GM12865 (cell line): ENCODE results near the gene TSPEAR.

Experiments
- DNase-seq: peaks from one replicate; pipeline ENCODE4 v3.0.0; 2010; ENCODE audit warnings: low read depth
- H3K4me3 ChIP-seq: 2 replicates; pipeline ENCODE4 v1.5.1; 2011; ENCODE audit warnings: mild to moderate bottlenecking, low read depth, low read length, control low read depth
- CTCF ChIP-seq: IDR thresholded peaks from 2 replicates; pipeline ENCODE4 v1.5.1; 2011; ENCODE audit warnings: low read length, control low read depth, low read depth, inconsistent platforms; ENCODE audit not compliant: insufficient read depth; ENCODE audit errors: missing control alignments

The TSPEAR gene

GRCh38 chr21:44615911-44616590 lies 95.3 kb downstream of the TSPEAR start:
- TF ChIP-seq CTCF = no peak
- no peak overlapping the region for H3K4me3 ChIP-seq
- DNase-seq = no peak

GRCh38 chr21:44615466-44615865 lies 95.9 kb downstream of the TSPEAR start:
- TF ChIP-seq CTCF = no peak
- H3K4me3 ChIP-seq = no peak overlapping the region
- no peak for DNase-seq

GRCh38 chr21:44614961-44615391 lies 96.4 kb downstream of the TSPEAR start:
- H3K4me3 ChIP-seq = no peak overlapping the region
- no peak for TF ChIP-seq CTCF
- DNase-seq = no peak

GRCh38 chr21:44614161-44614631 lies 97.2 kb downstream of the TSPEAR start:
- TF ChIP-seq CTCF = no peak
- no peak for DNase-seq
- H3K4me3 ChIP-seq = no peak overlapping the region

- no peak for DNase-seq
- TF ChIP-seq CTCF = no peak
- H3K4me3 ChIP-seq = no peak overlapping the region
Observed at GRCh38 chr21:44613386-44614155, 97.8 kb downstream of the TSPEAR start.

- H3K4me3 ChIP-seq = no peak overlapping the region
- TF ChIP-seq CTCF = no peak
- DNase-seq = no peak
Observed at GRCh38 chr21:44612669-44613229, 98.6 kb downstream of the TSPEAR start.
